NOMO-1 treated with dmso at 0.1 percent for 144 hours (cell line): ENCODE results near the gene FAM131A.

Experiments
- DNase-seq: peaks from one replicate; lab custom pipeline; 2025; ENCODE audit not compliant: unreplicated experiment; lab: John Stamatoyannopoulos, UW

The FAM131A gene

DNA sequence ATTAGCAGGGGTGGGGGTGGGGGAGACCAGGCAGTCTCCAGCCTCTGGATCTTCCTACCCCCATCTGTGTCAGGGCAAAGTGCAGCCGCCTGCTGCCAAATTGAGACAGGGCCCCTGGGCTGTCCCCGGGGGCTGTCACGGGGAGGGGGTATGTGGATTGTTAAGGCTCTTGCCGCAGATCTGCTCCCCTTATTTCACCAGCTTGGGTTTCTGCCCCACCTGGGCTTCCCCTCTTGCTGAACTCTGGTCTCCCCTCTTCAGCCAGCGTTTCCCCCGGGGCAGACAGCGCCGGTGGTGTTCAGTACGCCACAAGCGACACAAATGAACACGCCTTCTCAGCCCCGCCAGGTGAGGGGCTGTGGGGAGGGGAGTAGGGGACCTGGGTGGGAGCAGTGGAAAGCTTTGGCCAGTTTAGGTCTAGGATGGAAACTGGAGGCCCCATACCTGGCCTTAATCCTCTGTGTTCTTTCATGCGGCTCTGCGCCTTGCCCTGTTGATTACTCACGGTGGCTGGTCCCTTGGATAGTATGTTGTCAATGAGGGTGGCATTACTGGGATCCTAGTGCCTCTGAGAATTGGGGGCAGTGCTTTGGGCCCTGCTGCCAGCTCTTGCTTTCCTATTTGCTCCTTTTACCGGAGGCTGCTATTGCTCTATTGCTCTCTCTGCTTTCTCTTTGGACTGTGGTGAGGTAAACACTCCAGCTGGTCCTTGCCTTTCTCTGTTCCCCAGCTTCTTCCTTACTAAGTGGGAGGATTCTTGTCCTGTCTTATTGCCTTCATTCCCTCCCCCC lies 21.3 kb upstream of the FAM131A start:
- DNase-seq, result no peak

DNA sequence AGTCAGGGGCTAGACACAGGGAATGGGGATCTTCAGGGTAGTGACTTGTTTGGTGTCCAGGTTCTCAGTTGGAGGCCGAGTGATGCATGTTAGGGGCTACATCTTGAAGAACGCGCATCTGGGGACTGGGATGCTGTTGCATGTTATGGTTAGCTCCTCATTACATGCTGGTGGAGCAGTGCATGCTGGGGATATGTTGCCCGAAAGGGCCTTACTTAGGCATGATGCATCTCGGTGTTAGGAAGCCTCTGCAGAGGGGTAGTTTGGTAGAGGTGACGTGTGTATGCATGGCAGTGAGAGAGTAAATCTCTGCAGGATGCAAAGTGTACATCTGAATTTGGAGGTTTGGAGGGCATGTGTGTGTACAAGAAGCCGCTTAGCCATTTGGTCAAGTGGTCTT lies 20.6 kb upstream of the FAM131A start:
- DNase-seq, result no peak

GRCh38 chr3:184317201-184317600 lies 20.2 kb upstream of the FAM131A start:
- DNase-seq, result no peak

GRCh38 chr3:184320104-184320445 lies 17.3 kb upstream of the FAM131A start:
- DNase-seq, result peak; percentile 48

DNA sequence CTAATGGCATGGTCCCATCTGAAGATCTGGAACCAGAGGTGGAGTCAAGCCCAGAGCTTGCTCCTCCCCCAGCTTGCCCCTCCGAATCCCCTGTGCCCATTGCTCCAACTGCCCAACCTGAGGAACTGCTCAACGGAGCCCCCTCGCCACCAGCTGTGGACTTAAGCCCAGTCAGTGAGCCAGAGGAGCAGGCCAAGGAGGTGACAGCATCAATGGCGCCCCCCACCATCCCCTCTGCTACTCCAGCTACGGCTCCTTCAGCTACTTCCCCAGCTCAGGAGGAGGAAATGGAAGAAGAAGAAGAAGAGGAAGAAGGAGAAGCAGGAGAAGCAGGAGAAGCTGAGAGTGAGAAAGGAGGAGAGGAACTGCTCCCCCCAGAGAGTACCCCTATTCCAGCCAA lies 15.7 kb upstream of the FAM131A start:
- DNase-seq, result no peak

DNA sequence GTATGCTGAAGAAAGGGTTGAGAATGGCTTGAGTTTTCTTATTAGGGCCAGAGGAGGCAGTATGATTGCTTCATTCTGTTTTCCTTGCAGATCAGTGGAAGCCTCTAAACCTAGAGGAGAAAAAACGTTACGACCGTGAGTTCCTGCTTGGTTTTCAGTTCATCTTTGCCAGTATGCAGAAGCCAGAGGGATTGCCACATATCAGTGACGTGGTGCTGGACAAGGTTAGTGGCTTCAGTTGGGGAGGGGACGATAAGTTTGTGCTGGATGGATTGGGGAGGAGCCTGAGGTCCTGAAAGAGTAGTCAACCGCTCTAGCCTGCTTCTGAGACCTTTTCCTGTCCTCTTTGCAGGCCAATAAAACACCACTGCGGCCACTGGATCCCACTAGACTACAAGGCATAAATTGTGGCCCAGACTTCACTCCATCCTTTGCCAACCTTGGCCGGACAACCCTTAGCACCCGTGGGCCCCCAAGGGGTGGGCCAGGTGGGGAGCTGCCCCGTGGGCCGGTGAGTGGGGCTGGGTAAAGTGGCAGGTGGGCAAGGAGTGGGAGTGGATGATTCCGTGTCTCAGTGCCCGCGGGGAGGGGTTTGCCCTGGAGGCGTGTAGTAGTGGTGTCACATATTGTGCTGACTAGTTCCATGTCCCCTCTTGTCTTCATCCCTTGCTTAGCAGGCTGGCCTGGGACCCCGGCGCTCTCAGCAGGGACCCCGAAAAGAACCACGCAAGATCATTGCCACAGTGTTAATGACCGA lies 14.5 kb upstream of the FAM131A start:
- peak; percentile 99 for DNase-seq

GRCh38 chr3:184323696-184324095 lies 13.7 kb upstream of the FAM131A start:
- DNase-seq, result no peak

DNA sequence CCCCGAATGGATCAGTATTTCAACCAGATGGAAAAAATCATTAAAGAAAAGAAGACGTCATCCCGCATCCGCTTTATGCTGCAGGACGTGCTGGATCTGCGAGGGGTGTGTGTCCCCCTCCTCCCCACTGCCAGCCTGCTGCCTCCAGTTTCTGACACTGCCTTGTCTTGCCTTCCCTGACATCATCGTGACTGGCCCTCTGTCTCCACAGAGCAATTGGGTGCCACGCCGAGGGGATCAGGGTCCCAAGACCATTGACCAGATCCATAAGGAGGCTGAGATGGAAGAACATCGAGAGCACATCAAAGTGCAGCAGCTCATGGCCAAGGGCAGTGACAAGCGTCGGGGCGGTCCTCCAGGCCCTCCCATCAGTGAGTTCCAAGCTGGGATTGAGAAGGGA lies 12.1 kb upstream of the FAM131A start:
- DNase-seq, result no peak

GRCh38 chr3:184325715-184326369 lies 11.6 kb upstream of the FAM131A start:
- DNase-seq, result no peak

- no peak for DNase-seq
These were observed 10.2 kb upstream of the FAM131A start for GRCh38 chr3:184327171-184327570.

GRCh38 chr3:184328516-184328915 lies 8.9 kb upstream of the FAM131A start:
- DNase-seq, result no peak

DNA sequence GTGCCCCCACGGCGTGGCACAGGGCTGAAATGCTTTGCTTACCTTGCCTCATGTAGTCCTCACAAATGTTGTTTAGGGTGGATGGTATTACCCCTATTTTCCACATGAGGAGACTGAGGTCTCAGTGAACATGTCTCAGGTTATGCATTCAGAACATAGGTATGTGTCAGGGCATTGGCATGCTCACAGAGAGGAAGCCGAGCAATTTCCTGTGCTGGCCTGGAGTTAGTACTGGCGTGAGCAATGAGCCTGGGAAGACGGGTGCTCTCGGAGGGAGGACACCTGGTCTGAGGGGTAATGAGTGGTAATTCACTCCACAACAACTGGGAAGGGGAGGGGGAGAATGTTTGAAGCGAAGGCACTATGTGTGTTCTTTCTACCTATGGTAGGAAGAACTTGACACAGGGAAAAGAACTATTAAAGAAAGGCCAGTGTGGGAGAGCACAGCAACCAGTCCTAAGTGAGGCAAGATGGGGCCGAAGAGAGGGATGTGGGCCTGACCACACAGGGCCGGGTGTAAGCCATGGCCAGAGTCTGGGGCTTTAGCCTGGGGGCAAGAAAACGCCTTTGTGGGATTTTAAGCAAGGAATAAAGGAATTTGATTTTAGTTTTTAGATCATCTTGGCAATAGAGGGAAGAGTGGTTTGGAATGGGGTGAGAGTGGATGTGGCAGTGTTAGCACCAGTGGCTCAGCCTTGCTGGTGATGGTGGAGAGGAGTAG lies 4.9 kb upstream of the FAM131A start:
- no peak for DNase-seq

DNA sequence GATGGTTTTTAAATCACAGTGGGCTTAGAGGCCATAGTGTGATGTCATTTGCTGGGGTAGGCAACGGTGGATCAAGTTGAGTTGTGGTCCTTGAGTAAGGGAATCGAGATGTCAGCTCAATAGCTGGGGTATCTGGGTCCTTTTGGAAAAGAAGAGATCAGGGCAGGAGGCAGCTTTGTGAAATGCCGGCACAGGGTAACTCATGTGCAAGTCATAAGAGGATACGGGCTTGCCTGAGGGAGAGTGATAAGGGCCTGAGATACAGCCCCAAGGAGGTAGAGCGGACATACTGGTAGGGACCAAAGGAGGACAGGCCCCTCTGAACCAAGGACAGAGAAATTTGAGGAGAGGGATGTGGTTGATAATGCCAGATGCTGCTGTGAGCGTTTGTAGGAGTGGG lies 4.2 kb upstream of the FAM131A start:
- DNase-seq, result no peak

- DNase-seq, result no peak
These were observed 3.7 kb upstream of the FAM131A start for GRCh38 chr3:184333700-184334099.

GRCh38 chr3:184334470-184335158 lies 2.8 kb upstream of the FAM131A start:
- no peak for DNase-seq

GRCh38 chr3:184335291-184335660 lies 2.1 kb upstream of the FAM131A start:
- DNase-seq, result no peak

DNA sequence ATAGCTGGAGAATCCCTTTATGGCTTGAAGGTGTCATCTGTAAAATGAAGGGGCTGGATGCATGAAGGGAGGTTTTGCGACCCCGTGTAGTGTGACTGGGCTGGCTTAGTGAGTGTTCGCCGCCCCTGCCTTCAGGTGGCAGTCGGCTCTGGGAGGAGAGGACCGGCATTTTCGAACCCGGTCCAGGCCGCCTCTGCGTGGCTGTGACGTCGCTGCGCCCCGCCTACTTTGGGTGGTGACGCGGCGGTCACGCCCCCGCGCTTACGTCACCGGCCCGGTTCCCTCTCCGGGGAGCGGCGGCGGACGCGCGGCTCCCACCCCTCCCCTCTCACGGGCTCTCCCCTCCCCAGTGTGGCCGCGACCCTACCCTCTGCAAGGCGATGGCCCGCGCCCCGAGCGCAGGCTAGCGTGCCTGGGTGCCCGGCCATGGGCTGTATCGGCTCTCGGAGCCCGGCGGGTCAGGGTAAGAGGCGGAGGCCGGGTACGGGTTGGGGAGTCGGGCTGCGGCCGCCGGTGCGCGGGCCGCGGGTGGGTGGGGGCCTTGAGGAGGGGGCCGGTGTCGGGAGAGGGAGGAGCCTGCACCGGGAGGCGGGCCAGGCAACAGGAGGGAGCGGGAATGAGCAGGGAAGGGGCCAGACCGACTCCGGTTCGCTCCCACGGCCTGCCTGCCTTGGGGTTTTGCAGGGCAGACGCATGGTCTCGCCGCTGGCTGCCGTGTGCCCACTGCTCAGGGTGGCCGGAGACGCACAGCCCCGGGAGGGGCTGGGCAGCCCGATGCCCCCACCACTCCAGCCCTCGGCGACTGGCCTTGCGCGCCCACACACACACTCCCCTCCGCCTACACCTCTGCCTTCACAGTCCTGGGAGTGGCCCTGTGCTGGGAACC lies 1.5 kb upstream of the FAM131A start:
- DNase-seq, result peak; percentile 47

GRCh38 chr3:184336547-184337398 lies 627 bp upstream of the FAM131A start:
- no peak for DNase-seq

DNA sequence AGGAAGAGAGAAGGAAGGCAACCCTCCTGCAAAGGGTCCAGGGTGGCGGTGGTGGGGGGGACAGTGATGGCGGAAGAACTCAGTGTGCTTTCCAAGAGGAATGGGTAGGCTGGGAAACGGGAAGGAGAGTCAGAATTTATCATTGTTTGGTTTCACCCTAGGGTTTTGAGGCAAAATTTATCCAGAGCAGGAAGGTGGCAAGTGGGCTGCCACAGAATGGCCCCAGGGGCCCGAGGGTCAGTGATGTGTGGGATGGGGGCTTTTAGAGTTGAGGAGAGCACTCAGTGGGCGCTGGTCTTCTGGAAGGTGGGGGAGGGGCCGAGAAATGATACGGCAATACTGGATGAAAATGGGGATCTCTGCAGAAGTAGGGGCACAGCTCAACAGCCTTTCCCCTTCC lies 581 bp downstream of the FAM131A start:
- no peak for DNase-seq
